GM12864 (cell line): Measurements from ENCODE around the gene DUSP22.

Source experiments
- DNase-seq: peaks from one replicate; pipeline ENCODE4 v3.0.0-alpha.2; 2011; ENCODE audit warnings: low read depth
- H3K4me3 ChIP-seq: 2 replicates; pipeline ENCODE4 v1.5.1; 2011; ENCODE audit warnings: mild to moderate bottlenecking, low read depth, low read length, control low read depth
- CTCF ChIP-seq: IDR thresholded peaks from 2 replicates; pipeline ENCODE4 v1.5.1; 2011; ENCODE audit warnings: low read depth, mild to moderate bottlenecking, moderate library complexity, low read length, control low read depth, inconsistent platforms; ENCODE audit errors: missing control alignments

Gene DUSP22

GRCh38 chr6:379410-380181, 87.3 kb downstream of the DUSP22 start:
- TF ChIP-seq CTCF: no peak
- no peak overlapping the region for H3K4me3 ChIP-seq
- no peak for DNase-seq

- TF ChIP-seq CTCF: no peak
- no peak for DNase-seq
- no peak overlapping the region for H3K4me3 ChIP-seq
Observed at GRCh38 chr6:380234-381218, 88.2 kb downstream of the DUSP22 start.

GRCh38 chr6:381742-382461, 89.6 kb downstream of the DUSP22 start:
- no peak for TF ChIP-seq CTCF
- no peak overlapping the region; the same call in 1 of the 2 replicates for H3K4me3 ChIP-seq
- DNase-seq: no peak

GRCh38 chr6:382883-383810, 90.9 kb downstream of the DUSP22 start:
- no peak for TF ChIP-seq CTCF
- H3K4me3 ChIP-seq: no peak overlapping the region
- no peak for DNase-seq

- TF ChIP-seq CTCF: no peak
- DNase-seq: no peak
- H3K4me3 ChIP-seq: no peak overlapping the region
Observed at GRCh38 chr6:383856-384255, 91.6 kb downstream of the DUSP22 start.

GRCh38 chr6:384898-385297, 92.6 kb downstream of the DUSP22 start:
- no peak for DNase-seq
- TF ChIP-seq CTCF: no peak
- H3K4me3 ChIP-seq: no peak overlapping the region
